T-helper 2 cell treated with Interferon-gamma antibody and Interleukin-4, amounts not matched to agents 100 ng/mL and 5 ng/mL, for 36 hours (primary cell): ENCODE measurements around the gene DGCR6. TPM values are rescaled to one million over a fixed set of nuclear protein-coding genes. Genes with fewer than 3 reads are reported as not detected.
"Not testable (repeated sequence)": the region's sequence is repeated elsewhere in the genome, so short reads cannot be mapped to it uniquely, and the experiment has no call there.

Experiments used
- intact Hi-C: fragments of 100-400 bp; cut with micrococcal nuclease; formaldehyde crosslinking; loops from one replicate; pipeline ENCODE4 v1.15.1; 2023
- total RNA-seq: library from RNA; stranded (reverse); gene quantifications from 2 replicates; pipeline ENCODE4 v1.2.3, GENCODE V29; 2022

The DGCR6 gene
- 0.68 and 0.80 TPM in 2 replicates for total RNA-seq

- intact Hi-C loops = no loop called here
Observed at GRCh38 chr22:18905540-18906409, at the start of gene DGCR6. Gene DGCR6, plus strand, starts transcription at chr22:18906320. Its CDS starts 55 bp downstream, at chr22:18906375.

- intact Hi-C loops = not testable (repeated sequence)
Observed at GRCh38 chr22:18859314-18859713, 46.8 kb upstream of the DGCR6 start.

GRCh38 chr22:18881260-18881659, 24.9 kb upstream of the DGCR6 start:
- intact Hi-C loops = not testable (repeated sequence)

GRCh38 chr22:18884465-18884864, 21.7 kb upstream of the DGCR6 start:
- intact Hi-C loops = not testable (repeated sequence)

- intact Hi-C loops = no loop called here
Observed at GRCh38 chr22:18888115-18888514, 18.0 kb upstream of the DGCR6 start.

- intact Hi-C loops = not testable (repeated sequence)
Observed at GRCh38 chr22:18890510-18891192, 15.5 kb upstream of the DGCR6 start.

GRCh38 chr22:18893775-18894174, 12.3 kb upstream of the DGCR6 start:
- intact Hi-C loops = not testable (repeated sequence)

GRCh38 chr22:18896037-18896657, 10.0 kb upstream of the DGCR6 start:
- intact Hi-C loops = not testable (repeated sequence)

- intact Hi-C loops = not testable (repeated sequence)
Observed at GRCh38 chr22:18906410-18906745, 258 bp downstream of the DGCR6 start.

- intact Hi-C loops = no loop called here
Observed at GRCh38 chr22:18906896-18907295, 776 bp downstream of the DGCR6 start.

GRCh38 chr22:18909556-18909955, 3.4 kb downstream of the DGCR6 start:
- intact Hi-C loops = no loop called here

GRCh38 chr22:18911535-18911934, 5.4 kb downstream of the DGCR6 start:
- intact Hi-C loops = not testable (repeated sequence)

GRCh38 chr22:18912264-18912946, 6.3 kb downstream of the DGCR6 start:
- intact Hi-C loops = not testable (repeated sequence)

- intact Hi-C loops = not testable (repeated sequence)
Observed at GRCh38 chr22:18914558-18914957, 8.4 kb downstream of the DGCR6 start.

- intact Hi-C loops = not testable (repeated sequence)
Observed at GRCh38 chr22:18915550-18915949, 9.4 kb downstream of the DGCR6 start.

GRCh38 chr22:18917818-18918217, 11.7 kb downstream of the DGCR6 start:
- intact Hi-C loops = not testable (repeated sequence)

GRCh38 chr22:18920257-18920902, 14.3 kb downstream of the DGCR6 start:
- intact Hi-C loops = not testable (repeated sequence)

- intact Hi-C loops = no loop called here
Observed at GRCh38 chr22:18925368-18926064, 19.4 kb downstream of the DGCR6 start.

- intact Hi-C loops = no loop called here
Observed at GRCh38 chr22:18927020-18927419, 20.9 kb downstream of the DGCR6 start.

GRCh38 chr22:18927573-18927972, 21.5 kb downstream of the DGCR6 start:
- intact Hi-C loops = no loop called here
